Measurements from ENCODE around the gene RPS6KC1. TPM values are rescaled to one million over a fixed set of nuclear protein-coding genes. Genes with fewer than 3 reads are reported as not detected.

Gene RPS6KC1
- total RNA-seq, 1 donor, result 35.1 TPM

DNA sequence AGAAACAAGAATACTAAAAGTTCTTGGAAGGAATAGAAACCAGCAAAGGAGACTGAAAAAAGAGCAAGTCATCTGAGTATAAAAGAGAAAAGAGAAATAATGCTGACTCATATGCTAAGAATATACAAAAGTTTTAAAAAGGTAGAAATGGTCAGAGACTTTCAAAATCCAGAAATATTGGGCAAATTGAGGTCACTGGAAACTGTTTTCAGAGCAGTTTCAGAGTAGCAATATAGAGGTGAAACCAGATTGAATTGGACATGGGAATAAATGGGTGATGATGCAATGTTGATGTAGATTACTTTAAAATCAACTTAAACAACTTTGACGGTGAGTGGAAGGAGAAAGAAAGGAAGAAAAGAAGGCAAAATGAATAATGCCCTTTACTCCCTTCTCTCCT is 1.8 kb upstream of the RPS6KC1 start:
- Histone ChIP-seq H3K27ac (ENCODE audit: low read depth, low read length) (no peak overlapping the region), H3K4me3 (ENCODE audit: insufficient read depth, low read length) (no peak overlapping the region), H3K9me3 (ENCODE audit: low read depth, low read length) (no peaks in the 10 kb centered on the region), H3K79me2 (ENCODE audit: insufficient read depth, low read length) (peaks cover 26% of the 10 kb centered on the region), H3K4me2 (ENCODE audit: insufficient read depth, low read length) (no peak overlapping the region), H3K36me3 (ENCODE audit: insufficient read depth, low read length) (no peaks in the 10 kb centered on the region), H2AFZ (ENCODE audit: low read length) (peak overlapping the region; percentile 10), H4K20me1 (ENCODE audit: insufficient read depth, low read length) (no peaks in the 10 kb centered on the region), H3K4me1 (ENCODE audit: insufficient read depth, low read length) (peaks cover 11% of the 10 kb centered on the region), H3K27me3 (ENCODE audit: insufficient read depth, low read length) (no peaks in the 10 kb centered on the region)
- TF ChIP-seq, protein P1, sequence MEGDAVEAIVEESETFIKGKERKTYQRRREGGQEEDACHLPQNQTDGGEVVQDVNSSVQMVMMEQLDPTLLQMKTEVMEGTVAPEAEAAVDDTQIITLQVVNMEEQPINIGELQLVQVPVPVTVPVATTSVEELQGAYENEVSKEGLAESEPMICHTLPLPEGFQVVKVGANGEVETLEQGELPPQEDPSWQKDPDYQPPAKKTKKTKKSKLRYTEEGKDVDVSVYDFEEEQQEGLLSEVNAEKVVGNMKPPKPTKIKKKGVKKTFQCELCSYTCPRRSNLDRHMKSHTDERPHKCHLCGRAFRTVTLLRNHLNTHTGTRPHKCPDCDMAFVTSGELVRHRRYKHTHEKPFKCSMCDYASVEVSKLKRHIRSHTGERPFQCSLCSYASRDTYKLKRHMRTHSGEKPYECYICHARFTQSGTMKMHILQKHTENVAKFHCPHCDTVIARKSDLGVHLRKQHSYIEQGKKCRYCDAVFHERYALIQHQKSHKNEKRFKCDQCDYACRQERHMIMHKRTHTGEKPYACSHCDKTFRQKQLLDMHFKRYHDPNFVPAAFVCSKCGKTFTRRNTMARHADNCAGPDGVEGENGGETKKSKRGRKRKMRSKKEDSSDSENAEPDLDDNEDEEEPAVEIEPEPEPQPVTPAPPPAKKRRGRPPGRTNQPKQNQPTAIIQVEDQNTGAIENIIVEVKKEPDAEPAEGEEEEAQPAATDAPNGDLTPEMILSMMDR (IDR thresholded peaks at IDR 0.05; ENCODE audit: extremely low read depth, low read depth, low read length), result no peak
- no peak for DNase-seq (ENCODE audit: insufficient read length, low spot score, missing footprints)

DNA sequence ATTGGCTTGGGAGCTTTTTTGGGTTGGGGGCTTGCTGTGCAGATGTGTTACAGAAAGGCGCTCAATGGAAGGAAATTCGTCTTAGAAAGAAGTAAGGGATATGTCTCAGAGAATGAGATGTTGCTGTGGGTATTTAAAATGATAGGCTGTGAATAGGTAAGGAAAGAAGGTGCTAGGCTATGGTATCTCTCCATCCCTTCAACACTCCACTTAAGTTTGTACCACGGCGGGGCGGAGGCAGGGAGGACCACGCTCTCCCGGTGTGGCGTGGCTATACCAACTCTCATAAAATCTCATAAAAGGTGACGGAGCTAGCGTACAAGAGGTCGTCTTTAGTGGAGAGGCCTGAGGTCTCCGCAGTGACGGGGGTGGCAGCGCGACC is 305 bp upstream of the RPS6KC1 start:
- TF ChIP-seq, protein P1 (IDR thresholded peaks at IDR 0.05; ENCODE audit: extremely low read depth, low read depth, low read length), result no peak
- peaks cover 2% of the 10 kb centered on the region for H4K20me1 ChIP-seq (ENCODE audit: insufficient read depth, low read length)
- H3K36me3 ChIP-seq (ENCODE audit: insufficient read depth, low read length), result no peaks in the 10 kb centered on the region
- peaks cover 14% of the 10 kb centered on the region for H3K4me1 ChIP-seq (ENCODE audit: insufficient read depth, low read length)
- H3K79me2 ChIP-seq (ENCODE audit: insufficient read depth, low read length), result peaks cover 41% of the 10 kb centered on the region
- peak overlapping the region; percentile 75 for H3K27ac ChIP-seq (ENCODE audit: low read depth, low read length)
- H3K4me3 ChIP-seq (ENCODE audit: insufficient read depth, low read length), result peak overlapping the region; percentile 94
- peak overlapping the region; percentile 89 for H3K4me2 ChIP-seq (ENCODE audit: insufficient read depth, low read length)
- H3K9me3 ChIP-seq (ENCODE audit: low read depth, low read length), result no peaks in the 10 kb centered on the region
- no peaks in the 10 kb centered on the region for H3K27me3 ChIP-seq (ENCODE audit: insufficient read depth, low read length)
- DNase-seq (ENCODE audit: insufficient read length, low spot score, missing footprints), result peak; percentile 42
- peak overlapping the region; percentile 100 for H2AFZ ChIP-seq (ENCODE audit: low read length)

GRCh38 chr1:213051881-213052202 is 801 bp downstream of the RPS6KC1 start:
- H3K36me3 ChIP-seq (ENCODE audit: insufficient read depth, low read length), result no peaks in the 10 kb centered on the region
- peak overlapping the region; percentile 100 for H2AFZ ChIP-seq (ENCODE audit: low read length)
- no peaks in the 10 kb centered on the region for H3K27me3 ChIP-seq (ENCODE audit: insufficient read depth, low read length)
- DNase-seq (ENCODE audit: insufficient read length, low spot score, missing footprints), result peak; percentile 31
- TF ChIP-seq, protein P1 (IDR thresholded peaks at IDR 0.05; ENCODE audit: extremely low read depth, low read depth, low read length), result no peak
- peaks cover 14% of the 10 kb centered on the region for H3K4me1 ChIP-seq (ENCODE audit: insufficient read depth, low read length)
- peak overlapping the region; percentile 89 for H3K4me2 ChIP-seq (ENCODE audit: insufficient read depth, low read length)
- H3K79me2 ChIP-seq (ENCODE audit: insufficient read depth, low read length), result peaks cover 52% of the 10 kb centered on the region
- peaks cover 13% of the 10 kb centered on the region for H4K20me1 ChIP-seq (ENCODE audit: insufficient read depth, low read length)
- H3K9me3 ChIP-seq (ENCODE audit: low read depth, low read length), result no peaks in the 10 kb centered on the region
- peak overlapping the region; percentile 57 for H3K27ac ChIP-seq (ENCODE audit: low read depth, low read length)
- H3K4me3 ChIP-seq (ENCODE audit: insufficient read depth, low read length), result peak overlapping the region; percentile 94

- H3K79me2 ChIP-seq (ENCODE audit: insufficient read depth, low read length), result peaks cover 68% of the 10 kb centered on the region
- no peak overlapping the region for H3K4me2 ChIP-seq (ENCODE audit: insufficient read depth, low read length)
- H4K20me1 ChIP-seq (ENCODE audit: insufficient read depth, low read length), result peaks cover 17% of the 10 kb centered on the region
These were observed 2.4 kb downstream of the RPS6KC1 start for GRCh38 chr1:213053455-213053854.

More at GRCh38 chr1:213053455-213053854, 2.4 kb downstream of the RPS6KC1 start:
- no peak overlapping the region for H2AFZ ChIP-seq (ENCODE audit: low read length)
- H3K27ac ChIP-seq (ENCODE audit: low read depth, low read length), result no peak overlapping the region
- no peaks in the 10 kb centered on the region for H3K27me3 ChIP-seq (ENCODE audit: insufficient read depth, low read length)
- TF ChIP-seq, protein P1 (IDR thresholded peaks at IDR 0.05; ENCODE audit: extremely low read depth, low read depth, low read length), result no peak
- no peak overlapping the region for H3K4me3 ChIP-seq (ENCODE audit: insufficient read depth, low read length)
- H3K36me3 ChIP-seq (ENCODE audit: insufficient read depth, low read length), result no peaks in the 10 kb centered on the region
- H3K9me3 ChIP-seq (ENCODE audit: low read depth, low read length), result no peaks in the 10 kb centered on the region
- H3K4me1 ChIP-seq (ENCODE audit: insufficient read depth, low read length), result peaks cover 14% of the 10 kb centered on the region
- DNase-seq (ENCODE audit: insufficient read length, low spot score, missing footprints), result no peak

Data from osteoblast (primary cell).